ENCODE measurements around the gene GPR37. TPM values are rescaled to one million over a fixed set of nuclear protein-coding genes. Genes with fewer than 3 reads are reported as not detected.

GPR37 gene
- total RNA-seq, 1 experiment from 2014 or later = 1.6 TPM

- Histone ChIP-seq H3K14ac (ENCODE audit: insufficient read depth, low read length) (no peak overlapping the region), H3T11ph (ENCODE audit: low read length) (no peak overlapping the region), H2BK120ac (ENCODE audit: low read depth, low read length, poor library complexity, severe bottlenecking) (no peak overlapping the region), H3K9ac (ENCODE audit: extremely low read depth, insufficient read length, low read length) (no peak overlapping the region), H4K20me1 (ENCODE audit: control insufficient read depth, insufficient read depth, insufficient read length) (no peaks in the 10 kb centered on the region), H4K8ac (replicated peaks; ENCODE audit: insufficient read length, low read depth, low read length) (no peak overlapping the region), H4K5ac (ENCODE audit: insufficient read length, low read depth, low read length) (no peak overlapping the region), H3K27ac (ENCODE audit: insufficient read length, low read depth, low read length) (no peak overlapping the region), H3K27me3 (ENCODE audit: insufficient read depth, low read length) (no peaks in the 10 kb centered on the region), H2AK5ac (ENCODE audit: insufficient read length, low read length) (no peak overlapping the region), H3K4me2 (ENCODE audit: insufficient read depth, insufficient read length, low read length) (no peak overlapping the region), H3K9me3 (ENCODE audit: control insufficient read depth, low read depth, low read length) (no peaks in the 10 kb centered on the region), H2BK12ac (ENCODE audit: insufficient read length, low read depth, low read length) (no peak overlapping the region), H3K79me1 (ENCODE audit: insufficient read depth, low read depth, low read length, poor library complexity, severe bottlenecking) (no peaks in the 10 kb centered on the region), H3K23me2 (ENCODE audit: insufficient read length, low read depth, low read length, poor library complexity, severe bottlenecking) (no peaks in the 10 kb centered on the region), H4K91ac (ENCODE audit: insufficient read length, low read depth, low read length) (no peak overlapping the region), H3K18ac (ENCODE audit: insufficient read length, low read depth, low read length) (no peak overlapping the region), H2BK5ac (ENCODE audit: insufficient read length, low read length) (no peak overlapping the region), H3K56ac (ENCODE audit: insufficient read length, low read depth, low read length) (no peak overlapping the region), H2AFZ (ENCODE audit: low read length) (no peak overlapping the region), H2BK15ac (ENCODE audit: low read depth, low read length) (no peak overlapping the region), H3K79me2 (ENCODE audit: insufficient read depth, low read length) (no peaks in the 10 kb centered on the region), H3K4ac (ENCODE audit: low read depth, low read length) (no peak overlapping the region), H3K4me1 (ENCODE audit: insufficient read depth, low read length) (no peaks in the 10 kb centered on the region; the same call in 1 of the 2 replicates), H3K23ac (ENCODE audit: insufficient read length, low read depth, low read length) (no peak overlapping the region), H2BK20ac (ENCODE audit: low read depth, low read length, poor library complexity, severe bottlenecking) (no peak overlapping the region)
- no peaks in the 10 kb centered on the region for H3K27me3 Mint-ChIP-seq (ENCODE audit: low read depth)
- no peaks in the 10 kb centered on the region; a peak in 1 of 7 replicates for H3K36me3 Mint-ChIP-seq (ENCODE audit: insufficient read depth in 1 of 3, low read depth in 3 of 3)
- TF ChIP-seq, protein P1, sequence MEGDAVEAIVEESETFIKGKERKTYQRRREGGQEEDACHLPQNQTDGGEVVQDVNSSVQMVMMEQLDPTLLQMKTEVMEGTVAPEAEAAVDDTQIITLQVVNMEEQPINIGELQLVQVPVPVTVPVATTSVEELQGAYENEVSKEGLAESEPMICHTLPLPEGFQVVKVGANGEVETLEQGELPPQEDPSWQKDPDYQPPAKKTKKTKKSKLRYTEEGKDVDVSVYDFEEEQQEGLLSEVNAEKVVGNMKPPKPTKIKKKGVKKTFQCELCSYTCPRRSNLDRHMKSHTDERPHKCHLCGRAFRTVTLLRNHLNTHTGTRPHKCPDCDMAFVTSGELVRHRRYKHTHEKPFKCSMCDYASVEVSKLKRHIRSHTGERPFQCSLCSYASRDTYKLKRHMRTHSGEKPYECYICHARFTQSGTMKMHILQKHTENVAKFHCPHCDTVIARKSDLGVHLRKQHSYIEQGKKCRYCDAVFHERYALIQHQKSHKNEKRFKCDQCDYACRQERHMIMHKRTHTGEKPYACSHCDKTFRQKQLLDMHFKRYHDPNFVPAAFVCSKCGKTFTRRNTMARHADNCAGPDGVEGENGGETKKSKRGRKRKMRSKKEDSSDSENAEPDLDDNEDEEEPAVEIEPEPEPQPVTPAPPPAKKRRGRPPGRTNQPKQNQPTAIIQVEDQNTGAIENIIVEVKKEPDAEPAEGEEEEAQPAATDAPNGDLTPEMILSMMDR (conservative IDR thresholded peaks at IDR 0.05) = no peak
- no CpG with 5 or more reads among the region's 3 CpGs for WGBS (ENCODE audit: extremely low coverage, insufficient read length, low lambda C conversion rate)
- H3K9me3 Mint-ChIP-seq = no peaks in the 10 kb centered on the region
- peaks cover 5 to 7% of the 10 kb centered on the region in 2 experiments for H3K4me1 Mint-ChIP-seq
- no peak overlapping the region for H3K4me3 Mint-ChIP-seq
- no peak for DNase-seq
- no peak overlapping the region for H3K27ac Mint-ChIP-seq
Observed at GRCh38 chr7:124738639-124739038, 27.0 kb downstream of the GPR37 start.

Measured in H9 (cell line).